ENCODE results near the gene AGPAT2.

AGPAT2 gene

GRCh38 chr9:136658849-136659535 lies 28.3 kb downstream of the AGPAT2 start:
- in situ Hi-C loops (cut with HindIII; ENCODE audit: low sequenced_read_pairs): no loop called here
- no peak for TF ChIP-seq CTCF (IDR thresholded peaks at IDR 0.05; ENCODE audit: low read depth, low read length, missing control alignments)
- no peak for DNase-seq (ENCODE audit: low read depth)
- no peak overlapping the region for H3K4me3 ChIP-seq (ENCODE audit: low read depth, low read length)

GRCh38 chr9:136657974-136658848 lies 29.0 kb downstream of the AGPAT2 start:
- in situ Hi-C loops (cut with HindIII; ENCODE audit: low sequenced_read_pairs): no loop called here
- no peak overlapping the region for H3K4me3 ChIP-seq (ENCODE audit: low read depth, low read length)
- DNase-seq (ENCODE audit: low read depth): no peak
- no peak for TF ChIP-seq CTCF (IDR thresholded peaks at IDR 0.05; ENCODE audit: low read depth, low read length, missing control alignments)

- no peak for DNase-seq (ENCODE audit: low read depth)
- in situ Hi-C loops (cut with HindIII; ENCODE audit: low sequenced_read_pairs): no loop called here
- no peak for TF ChIP-seq CTCF (IDR thresholded peaks at IDR 0.05; ENCODE audit: low read depth, low read length, missing control alignments)
- no peak overlapping the region for H3K4me3 ChIP-seq (ENCODE audit: low read depth, low read length)
Measured at GRCh38 chr9:136656795-136657611, 30.3 kb downstream of the AGPAT2 start.

- no peak for DNase-seq (ENCODE audit: low read depth)
- in situ Hi-C loops (cut with HindIII; ENCODE audit: low sequenced_read_pairs): no loop called here
- no peak for TF ChIP-seq CTCF (IDR thresholded peaks at IDR 0.05; ENCODE audit: low read depth, low read length, missing control alignments)
- H3K4me3 ChIP-seq (ENCODE audit: low read depth, low read length): no peak overlapping the region
Measured at GRCh38 chr9:136656183-136656738, 31.0 kb downstream of the AGPAT2 start.

GRCh38 chr9:136655536-136656182 lies 31.6 kb downstream of the AGPAT2 start:
- no peak for DNase-seq (ENCODE audit: low read depth)
- in situ Hi-C loops (cut with HindIII; ENCODE audit: low sequenced_read_pairs): no loop called here
- TF ChIP-seq CTCF (IDR thresholded peaks at IDR 0.05; ENCODE audit: low read depth, low read length, missing control alignments): no peak
- no peak overlapping the region for H3K4me3 ChIP-seq (ENCODE audit: low read depth, low read length)
